CD4-positive, alpha-beta T cell (primary cell): ENCODE data around the gene HOXB7. TPM values are rescaled to one million over a fixed set of nuclear protein-coding genes. Genes with fewer than 3 reads are reported as not detected.

Source experiments
- ATAC-seq: fragments of 200-7000 bp; cut with Tn5 transposase; one replicate; pipeline ENCODE4 v1.10.0; 2022; ENCODE audit warnings: mild to moderate bottlenecking; ENCODE audit not compliant: poor library complexity
- CTCF ChIA-PET: fragments of 350-600 bp; sonication (Branson Sonifier 250); formaldehyde crosslinking; loops from one replicate; lab custom pipeline; 2021; ENCODE audit warnings: antibody characterized with exemption, inconsistent platforms; lab: Charles Lee
- POLR2A ChIA-PET: fragments of 350-600 bp; sonication (Branson Sonifier 250); formaldehyde crosslinking; loops from one replicate; lab custom pipeline; 2021; ENCODE audit warnings: antibody characterized with exemption, inconsistent platforms; lab: Charles Lee
- DNase-seq, 14 experiments: peaks; one replicate each; pipeline ENCODE4 v3.0.0-alpha.2; 2013 to 2020; ENCODE audit warnings: mixed read lengths in 2 of 14
- H3K27ac ChIP-seq, 2 donors: one replicate each; pipeline versions ENCODE4 v1.5.1 to v1.7.0; 2013; ENCODE audit warnings: low read length in 2 of 2, low read depth in 1 of 2, mild to moderate bottlenecking in 1 of 2
- H3K27me3 ChIP-seq, 2 experiments: 1 replicate in 1 of 2; 2 replicates in 1 of 2; pipeline versions ENCODE4 v1.6.1 to v1.7.0; 2013; ENCODE audit warnings: low read length in 2 of 2, control low read depth in 1 of 2, mild to moderate bottlenecking in 1 of 2, moderate library complexity in 1 of 2; ENCODE audit not compliant: insufficient read depth in 2 of 2, control insufficient read depth in 1 of 2
- H3K36me3 ChIP-seq: one replicate; pipeline ENCODE4 v1.6.1; 2013; ENCODE audit warnings: low read length, control low read depth; ENCODE audit not compliant: insufficient read depth
- H3K4me1 ChIP-seq: one replicate; pipeline ENCODE4 v1.6.1; 2013; ENCODE audit warnings: low read length, control low read depth; ENCODE audit not compliant: insufficient read depth
- H3K4me3 ChIP-seq: one replicate; pipeline ENCODE4 v1.5.1; 2013; ENCODE audit warnings: mild to moderate bottlenecking, low read length, moderate library complexity
- H3K9me3 ChIP-seq, 2 experiments: 1 replicate in 1 of 2; 2 replicates in 1 of 2; pipeline versions ENCODE4 v1.6.1 to v1.7.0; 2013; ENCODE audit warnings: low read length in 2 of 2, mild to moderate bottlenecking in 2 of 2, control low read depth in 1 of 2, moderate library complexity in 1 of 2; ENCODE audit not compliant: control insufficient read depth in 1 of 2, insufficient read depth in 1 of 2
- H3K27ac Mint-ChIP-seq: one replicate; pipeline ENCODE4 v1.8.0; 2020; ENCODE audit warnings: mixed read lengths
- H3K27me3 Mint-ChIP-seq: one replicate; pipeline ENCODE4 v1.8.0; 2021; ENCODE audit warnings: mixed read lengths
- H3K36me3 Mint-ChIP-seq: one replicate; pipeline ENCODE4 v1.8.0; 2021; ENCODE audit warnings: low read depth, mixed read lengths
- H3K4me1 Mint-ChIP-seq: one replicate; pipeline ENCODE4 v1.8.0; 2021; ENCODE audit warnings: low read depth, mixed read lengths
- H3K4me3 Mint-ChIP-seq: one replicate; pipeline ENCODE4 v1.8.0; 2020; ENCODE audit warnings: mild to moderate bottlenecking, mixed read lengths
- H3K9me3 Mint-ChIP-seq: one replicate; pipeline ENCODE4 v1.8.0; 2020; ENCODE audit warnings: mixed read lengths
- CTCF ChIP-seq: fragments of 200-600 bp; IDR thresholded peaks from one replicate; pipeline ENCODE4 v1.8.0; 2022; ENCODE audit warnings: antibody characterized with exemption, mild to moderate bottlenecking
- intact Hi-C, 2 experiments: fragments of 100-400 bp; cut with DNase I in 1 of 2; cut with micrococcal nuclease in 1 of 2; formaldehyde crosslinking; loops; one replicate each; pipeline versions ENCODE4 v1.15.1 to v1.9.0; 2023 to 2025; cut with DNase I, micrococcal nuclease
- total RNA-seq, 174 experiments: library from RNA in 2 of 174; stranded (reverse) in 2 of 174; gene quantifications; one replicate each; pipeline ENCODE4 v1.2.3 and lab custom pipeline; 2021 to 2026

HOXB7 gene
- total RNA-seq, 2 experiments from 2014 or later: not detected

DNA sequence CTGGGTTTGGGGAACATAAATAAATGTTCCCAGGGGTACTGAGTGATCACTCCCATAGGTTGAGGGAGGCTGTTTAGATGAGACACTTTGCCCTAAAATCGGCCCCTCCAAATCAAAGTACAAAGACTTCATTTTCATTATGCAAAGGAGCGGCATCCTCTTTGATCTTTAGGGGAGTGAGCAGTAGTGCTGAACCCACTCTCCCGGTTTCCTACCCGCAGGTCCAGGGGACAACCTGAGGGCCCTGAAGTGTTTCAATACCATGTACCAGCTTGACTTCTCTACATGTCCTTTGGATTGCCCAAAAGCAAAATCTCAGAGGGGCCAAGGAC lies 9.6 kb downstream of the HOXB7 start:
- no peak for ATAC-seq
- intact Hi-C loops: no loop called here
- peaks cover 51% of the 10 kb centered on the region for H3K4me1 ChIP-seq

GRCh38 chr17:48600244-48601098 lies 10.3 kb downstream of the HOXB7 start:
- H3K9me3 Mint-ChIP-seq: no peaks in the 10 kb centered on the region

More for the DNA sequence above, 9.6 kb downstream of the HOXB7 start:
- ChIA-PET POLR2A (interaction anchor here (0.6 kb wide), 1 partner anchor 8 kb away, joined by 3 read pairs; no protein-coding TSS in a partner anchor), CTCF (interaction anchor here (1.0 kb wide), 1 partner anchor 249 kb away, joined by 3 read pairs; no protein-coding TSS in a partner anchor)
- peaks cover 98% of the 10 kb centered on the region for H3K27me3 Mint-ChIP-seq
- H3K9me3 Mint-ChIP-seq: no peaks in the 10 kb centered on the region
- H3K36me3 Mint-ChIP-seq: no peaks in the 10 kb centered on the region
- H3K27ac ChIP-seq: no peak overlapping the region
- no peak overlapping the region for H3K4me3 ChIP-seq
- no peak for DNase-seq
- no peak for TF ChIP-seq CTCF
- no peaks in the 10 kb centered on the region for H3K36me3 ChIP-seq
- peaks cover 0 to 31% of the 10 kb centered on the region in 2 experiments for H3K9me3 ChIP-seq
- no peak overlapping the region for H3K4me3 Mint-ChIP-seq
- peaks cover 97 to 99% of the 10 kb centered on the region in 2 experiments for H3K27me3 ChIP-seq
- peaks cover 44% of the 10 kb centered on the region for H3K4me1 Mint-ChIP-seq
- no peak overlapping the region for H3K27ac Mint-ChIP-seq

GRCh38 chr17:48599354-48599753 lies 11.5 kb downstream of the HOXB7 start:
- peaks cover 37% of the 10 kb centered on the region for H3K4me1 Mint-ChIP-seq
- H3K4me3 Mint-ChIP-seq: no peak overlapping the region
- H3K27me3 Mint-ChIP-seq: peaks cover 98% of the 10 kb centered on the region
- no peak overlapping the region for H3K27ac Mint-ChIP-seq
- Histone ChIP-seq H3K4me3 (no peak overlapping the region), H3K27me3 (peaks cover 96 to 99% of the 10 kb centered on the region in 2 experiments), H3K4me1 (peaks cover 54% of the 10 kb centered on the region), H3K36me3 (no peaks in the 10 kb centered on the region), H3K9me3 (peaks cover 0 to 36% of the 10 kb centered on the region in 2 experiments), H3K27ac (no peak overlapping the region)
- DNase-seq (no peak), ATAC-seq (no peak)
- ChIA-PET POLR2A (no interaction called here), CTCF (interaction anchor here (1.1 kb wide), 1 partner anchor 14 kb away, joined by 3 read pairs; no protein-coding TSS in a partner anchor)
- intact Hi-C loops: no loop called here
- no peaks in the 10 kb centered on the region for H3K36me3 Mint-ChIP-seq
- TF ChIP-seq CTCF: no peak
- H3K9me3 Mint-ChIP-seq: no peaks in the 10 kb centered on the region

More at GRCh38 chr17:48600244-48601098, 10.3 kb downstream of the HOXB7 start:
- no peaks in the 10 kb centered on the region for H3K36me3 Mint-ChIP-seq
- Histone ChIP-seq H3K4me3 (no peak overlapping the region), H3K27me3 (peaks cover 96 to 99% of the 10 kb centered on the region in 2 experiments), H3K4me1 (peaks cover 55% of the 10 kb centered on the region), H3K36me3 (no peaks in the 10 kb centered on the region), H3K9me3 (peaks cover 0 to 30% of the 10 kb centered on the region in 2 experiments), H3K27ac (no peak overlapping the region)
- peaks cover 45% of the 10 kb centered on the region for H3K4me1 Mint-ChIP-seq
- no peak overlapping the region for H3K27ac Mint-ChIP-seq
- no peak for TF ChIP-seq CTCF
- DNase-seq (no peak), ATAC-seq (no peak)
- CTCF ChIA-PET: interaction anchor here (1.0 kb wide), 1 partner anchor 248 kb away, joined by 3 read pairs; no protein-coding TSS in a partner anchor
- H3K27me3 Mint-ChIP-seq: peaks cover 100% of the 10 kb centered on the region
- intact Hi-C loops: no loop called here
- POLR2A ChIA-PET: interaction anchor here (0.6 kb wide), 1 partner anchor 9 kb away, joined by 3 read pairs; no protein-coding TSS in a partner anchor
- no peak overlapping the region for H3K4me3 Mint-ChIP-seq
